Tibial nerve (tissue), 4 donors: Measurements from ENCODE around the gene HTR2A.

Experiments used
- CTCF ChIP-seq, 5 experiments: fragments of 200-600 bp in 3 of 5; fragments of 450-650 bp in 2 of 5; sonication (generic) in 3 of 5; IDR thresholded peaks; one replicate each; pipeline ENCODE4 v1.5.1; 2016 to 2019; ENCODE audit warnings: antibody characterized with exemption in 5 of 5, mild to moderate bottlenecking in 3 of 5, moderate library complexity in 2 of 5
- EP300 ChIP-seq, 2 donors: sonication (generic); formaldehyde crosslinking; IDR thresholded peaks; one replicate each; pipeline ENCODE4 v1.6.1; 2017; ENCODE audit warnings: antibody characterized with exemption in 2 of 2, mild to moderate bottlenecking in 1 of 2
- POLR2A ChIP-seq, 2 donors: fragments of 450-650 bp; IDR thresholded peaks; one replicate each; pipeline ENCODE4 v1.6.1; 2017; ENCODE audit warnings: antibody characterized with exemption in 2 of 2, mild to moderate bottlenecking in 2 of 2, moderate library complexity in 2 of 2

- no peak for TF ChIP-seq CTCF (IDR thresholded peaks at IDR 0.05)
- TF ChIP-seq POLR2A (IDR thresholded peaks at IDR 0.05) = no peak
- no peak for TF ChIP-seq EP300 (IDR thresholded peaks at IDR 0.05)
These were observed 1.5 kb downstream of the HTR2A start for GRCh38 chr13:46895381-46895780.
